Measurements from ENCODE around the gene HARBI1. TPM values are rescaled to one million over a fixed set of nuclear protein-coding genes. Genes with fewer than 3 reads are reported as not detected.

HARBI1 gene
- total and polyA plus RNA-seq, 2 of the 8 experiments (the other 6 are each of a cell fraction or from before 2014, with no cell fraction given) = 3.8 to 5.1 TPM

DNA sequence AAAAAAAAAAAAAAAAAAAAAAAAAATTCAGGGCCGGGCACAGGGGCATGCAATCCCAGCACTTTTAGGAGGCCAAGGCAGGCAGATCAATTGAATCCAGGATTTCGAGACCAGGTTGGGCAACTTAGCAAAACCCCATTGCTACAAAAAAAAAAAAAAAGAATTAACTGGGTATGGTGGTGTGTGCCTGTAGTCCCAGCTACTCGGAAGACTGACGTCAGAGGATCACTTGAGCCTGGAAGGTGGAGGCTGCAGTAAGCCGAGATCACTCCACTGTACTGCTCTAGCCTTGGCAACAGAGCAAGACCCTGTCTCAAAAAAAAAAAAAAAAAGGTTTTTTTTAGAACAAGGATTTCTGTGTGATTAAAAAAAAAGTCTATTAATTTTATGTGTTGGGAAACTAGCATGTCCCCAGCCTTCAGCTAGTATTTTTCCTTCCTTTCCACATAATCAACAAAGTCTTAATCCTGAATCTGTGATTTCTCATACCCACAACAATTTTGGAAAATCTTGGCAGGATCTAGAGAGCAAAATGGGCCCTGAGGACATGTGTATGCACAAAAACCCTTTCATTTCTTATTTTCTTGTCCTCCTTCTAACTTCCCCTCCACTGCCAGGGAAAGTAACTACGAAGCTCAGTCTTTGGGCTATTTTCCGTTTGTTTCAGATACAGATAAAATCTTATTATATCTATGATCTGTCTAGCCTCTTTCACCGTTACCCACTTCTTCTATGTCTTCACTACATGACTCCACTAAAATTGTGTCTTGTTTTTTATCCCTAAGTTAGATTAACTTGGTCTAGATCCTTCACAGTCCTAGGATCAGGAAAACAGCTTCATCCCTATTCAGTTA, 17.5 kb downstream of the HARBI1 start:
- POLR2A ChIA-PET (ENCODE audit: partially characterized antibody) = interaction anchor here (0.8 to 1.7 kb wide), 2 partner anchors 22 to 31 kb away, joined by 3 read pairs; no protein-coding TSS in a partner anchor
- no peak overlapping the region for H4K91ac ChIP-seq (replicated peaks; ENCODE audit: insufficient read length, low read length)
- no peak overlapping the region for H3K27ac ChIP-seq (ENCODE audit: low read depth, low read length)
- H2BK20ac ChIP-seq (ENCODE audit: low read length) = no peak overlapping the region
- H4K20me1 ChIP-seq (replicated peaks in 1 of 2; ENCODE audit: control insufficient read depth in 1 of 2, insufficient read depth in 2 of 2, low read length in 2 of 2) = no peaks in the 10 kb centered on the region
- H3K79me1 ChIP-seq (ENCODE audit: low read depth, low read length) = no peaks in the 10 kb centered on the region
- CTCF ChIA-PET (ENCODE audit: partially characterized antibody) = interaction anchor here (0.6 to 1.2 kb wide), 3 partner anchors 19 to 43 kb away, joined by 3 to 4 read pairs (median 3); no protein-coding TSS in a partner anchor
- no peaks in the 10 kb centered on the region for H3K9me3 ChIP-seq (ENCODE audit: insufficient read depth in 2 of 2, low read depth in 1 of 2, low read length in 1 of 2)
- 88% methylated on average over 7 of the region's 8 CpGs; no CpG with 5 or more reads in 1 of the 2 experiments for WGBS, 2 experiments (ENCODE audit: extremely low coverage in 1 of 2, insufficient coverage in 1 of 2, insufficient read length in 1 of 2, insufficient replicate concordance in 2 of 2, low coverage in 1 of 2, low lambda C conversion rate in 2 of 2, missing lambda C conversion rate in 1 of 2)
- H3K56ac ChIP-seq (replicated peaks; ENCODE audit: insufficient read length, low read depth, low read length) = no peak overlapping the region
- FAIRE-seq = no peak
- H3K18ac ChIP-seq (ENCODE audit: extremely low read depth, low read length) = no peak overlapping the region
- H2BK12ac ChIP-seq (ENCODE audit: low read depth, low read length) = no peak overlapping the region
- no peak overlapping the region for H3K4me3 ChIP-seq (ENCODE audit: extremely low read depth in 1 of 4, insufficient read depth in 2 of 4, low read depth in 3 of 4, low read length in 4 of 4)
- no peaks in the 10 kb centered on the region for H3K36me3 ChIP-seq (ENCODE audit: control insufficient read depth in 2 of 4, insufficient read depth in 4 of 4, low read length in 3 of 4)
- H4K8ac ChIP-seq (ENCODE audit: extremely low read depth, insufficient read depth, low read length) = no peak overlapping the region
- H3K27me3 ChIP-seq (replicated peaks in 1 of 4; ENCODE audit: control insufficient read depth in 3 of 4, extremely low read depth in 1 of 4, insufficient read depth in 3 of 4, low read length in 3 of 4) = no peaks in the 10 kb centered on the region
- no peak overlapping the region for H2BK120ac ChIP-seq (replicated peaks; ENCODE audit: low read depth, low read length)
- no peaks in the 10 kb centered on the region for H3K23me2 ChIP-seq (ENCODE audit: low read depth, low read length)
- no peak for DNase-seq (ENCODE audit: low read depth in 1 of 2, low spot score in 2 of 2)
- no peak overlapping the region for H3K14ac ChIP-seq (ENCODE audit: insufficient read length)
- no peak overlapping the region for H2BK5ac ChIP-seq (ENCODE audit: low read depth, low read length)
- no peak overlapping the region for H2BK15ac ChIP-seq (ENCODE audit: low read length)
- no peak overlapping the region for H2AK5ac ChIP-seq (ENCODE audit: low read depth, low read length)
- no peak overlapping the region for H3K4ac ChIP-seq (replicated peaks; ENCODE audit: insufficient read length, low read depth, low read length)
- H3K4me2 ChIP-seq (ENCODE audit: insufficient read depth in 1 of 2, low read depth in 2 of 2, low read length in 2 of 2) = no peak overlapping the region
- no peaks in the 10 kb centered on the region for H3K79me2 ChIP-seq (ENCODE audit: control insufficient read depth in 1 of 2, insufficient read depth in 2 of 2, low read length in 2 of 2)
- no peak overlapping the region for H4K5ac ChIP-seq (ENCODE audit: insufficient read length, low read depth, low read length)
- no peak overlapping the region for H3K23ac ChIP-seq (ENCODE audit: insufficient read length)
- H2AFZ ChIP-seq (ENCODE audit: low read length) = no peak overlapping the region
- H3K4me1 ChIP-seq (replicated peaks in 1 of 4; ENCODE audit: control insufficient read depth in 3 of 4, insufficient read depth in 4 of 4, low read length in 3 of 4) = peaks cover 0 to 2% (median under 1%) of the 10 kb centered on the region in 4 experiments; a peak in 2 of 7 replicates
- no peak overlapping the region for H3K9ac ChIP-seq (replicated peaks in 1 of 4; ENCODE audit: extremely low read depth in 1 of 4, low read depth in 3 of 4, low read length in 3 of 4)
- no peak for TF ChIP-seq BACH1 (IDR thresholded peaks at IDR 0.05; ENCODE audit: low read length)
- TF ChIP-seq SUZ12 (IDR thresholded peaks at IDR 0.05; ENCODE audit: low read length) = no peak
- TF ChIP-seq RBBP5 (IDR thresholded peaks at IDR 0.05; ENCODE audit: borderline replicate concordance, low read depth, low read length) = no peak
- TF ChIP-seq EGR1 (IDR thresholded peaks at IDR 0.05; ENCODE audit: borderline replicate concordance, low read depth, low read length) = no peak
- no peak for TF ChIP-seq POLR2AphosphoS5 (IDR thresholded peaks at IDR 0.05; ENCODE audit: low read depth, low read length)

All from H1 (cell line).